Epithelial cell of proximal tubule (primary cell): ENCODE results near the gene CCNYL1. TPM values are rescaled to one million over a fixed set of nuclear protein-coding genes. Genes with fewer than 3 reads are reported as not detected.

Experiments used
- DNase-seq: peaks from one replicate; pipeline ENCODE4 v3.0.0-alpha.2; 2011; ENCODE audit warnings: low read depth
- H3K4me3 ChIP-seq: 2 replicates; pipeline ENCODE4 v1.5.1; 2011; ENCODE audit warnings: low read depth, mild to moderate bottlenecking, low read length
- CTCF ChIP-seq: conservative IDR thresholded peaks from 2 replicates; pipeline ENCODE4 v1.5.1; 2012; ENCODE audit warnings: low read depth, mild to moderate bottlenecking, low read length
- total RNA-seq: library from RNA; depleted of rRNA; stranded (reverse); fragments of >200 nt; gene quantifications from 2 replicates; pipeline ENCODE4 v1.2.3, GENCODE V29; 2015

CCNYL1 gene
- total RNA-seq, 1 donor from 2014 or later: 20.5 TPM

GRCh38 chr2:207697411-207697810 is 14.0 kb upstream of the CCNYL1 start:
- no peak overlapping the region for H3K4me3 ChIP-seq
- no peak for TF ChIP-seq CTCF
- no peak for DNase-seq

GRCh38 chr2:207698301-207698700 is 13.1 kb upstream of the CCNYL1 start:
- DNase-seq: no peak
- no peak overlapping the region for H3K4me3 ChIP-seq
- no peak for TF ChIP-seq CTCF

- no peak for DNase-seq
- TF ChIP-seq CTCF: no peak
- no peak overlapping the region for H3K4me3 ChIP-seq
Measured at GRCh38 chr2:207704078-207704477, 7.4 kb upstream of the CCNYL1 start.

GRCh38 chr2:207704671-207705070 is 6.8 kb upstream of the CCNYL1 start:
- TF ChIP-seq CTCF: no peak
- no peak for DNase-seq
- H3K4me3 ChIP-seq: no peak overlapping the region

GRCh38 chr2:207706936-207707860 is 4.2 kb upstream of the CCNYL1 start:
- no peak overlapping the region for H3K4me3 ChIP-seq
- no peak for TF ChIP-seq CTCF
- DNase-seq: no peak

GRCh38 chr2:207711750-207712530 is 500 bp downstream of the CCNYL1 start:
- peak overlapping the region; percentile 93 for H3K4me3 ChIP-seq
- no peak for DNase-seq
- no peak for TF ChIP-seq CTCF
